ENCODE results near the gene ITCH.

Gene ITCH

DNA sequence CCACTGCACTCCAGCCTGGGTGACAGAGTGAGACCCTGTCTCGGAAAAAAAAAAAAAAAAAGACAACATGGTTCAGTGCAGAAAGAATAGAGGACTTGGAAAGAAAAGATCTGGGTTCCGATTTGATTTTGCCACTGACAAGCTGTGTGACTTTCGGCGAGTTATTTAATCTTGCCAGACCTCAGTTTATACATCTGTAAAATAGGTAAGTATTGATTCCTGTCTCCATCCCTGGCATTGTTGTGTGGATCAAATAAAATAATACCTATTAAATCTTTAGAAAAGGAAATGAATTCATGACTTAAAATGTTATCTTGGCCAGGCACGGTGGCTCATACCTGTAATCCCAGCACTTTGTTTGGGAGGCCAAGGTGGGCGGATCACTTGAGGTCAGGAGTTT, 7.0 kb downstream of the ITCH start:
- Histone ChIP-seq H3K27ac (no peak overlapping the region), H3K9me3 (no peaks in the 10 kb centered on the region), H3K4me1 (peaks cover 0 to 41% (median 19%) of the 10 kb centered on the region in 4 donors), H3K36me3 (peaks cover 14 to 59% (median 37%) of the 10 kb centered on the region in 3 donors), H3K27me3 (no peaks in the 10 kb centered on the region), H3K4me3 (no peak overlapping the region)
- TF ChIP-seq, protein P1, sequence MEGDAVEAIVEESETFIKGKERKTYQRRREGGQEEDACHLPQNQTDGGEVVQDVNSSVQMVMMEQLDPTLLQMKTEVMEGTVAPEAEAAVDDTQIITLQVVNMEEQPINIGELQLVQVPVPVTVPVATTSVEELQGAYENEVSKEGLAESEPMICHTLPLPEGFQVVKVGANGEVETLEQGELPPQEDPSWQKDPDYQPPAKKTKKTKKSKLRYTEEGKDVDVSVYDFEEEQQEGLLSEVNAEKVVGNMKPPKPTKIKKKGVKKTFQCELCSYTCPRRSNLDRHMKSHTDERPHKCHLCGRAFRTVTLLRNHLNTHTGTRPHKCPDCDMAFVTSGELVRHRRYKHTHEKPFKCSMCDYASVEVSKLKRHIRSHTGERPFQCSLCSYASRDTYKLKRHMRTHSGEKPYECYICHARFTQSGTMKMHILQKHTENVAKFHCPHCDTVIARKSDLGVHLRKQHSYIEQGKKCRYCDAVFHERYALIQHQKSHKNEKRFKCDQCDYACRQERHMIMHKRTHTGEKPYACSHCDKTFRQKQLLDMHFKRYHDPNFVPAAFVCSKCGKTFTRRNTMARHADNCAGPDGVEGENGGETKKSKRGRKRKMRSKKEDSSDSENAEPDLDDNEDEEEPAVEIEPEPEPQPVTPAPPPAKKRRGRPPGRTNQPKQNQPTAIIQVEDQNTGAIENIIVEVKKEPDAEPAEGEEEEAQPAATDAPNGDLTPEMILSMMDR (IDR thresholded peaks at IDR 0.05) = no peak
- no peak for DNase-seq
- intact Hi-C loops (cut with DNase I; ENCODE audit: low total_unique reads) = no loop called here

DNA sequence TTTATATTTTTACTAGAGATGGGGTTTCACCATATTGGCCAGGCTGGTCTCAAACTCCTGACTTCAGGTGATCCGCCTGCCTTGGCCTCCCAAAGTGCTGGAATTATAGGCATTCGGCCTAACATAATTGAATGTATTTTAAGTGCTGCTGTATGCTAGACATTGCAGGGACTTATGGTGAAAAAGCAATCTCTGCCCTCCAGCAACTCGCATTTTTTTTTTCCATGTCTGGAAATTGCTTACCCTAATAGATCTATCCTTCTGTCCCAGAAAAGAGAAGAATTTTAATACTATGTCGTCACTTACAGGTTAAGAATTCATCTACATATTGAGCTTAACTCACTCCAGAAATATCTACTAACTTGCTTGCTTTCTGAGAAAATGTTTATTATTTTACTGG, 10.4 kb downstream of the ITCH start:
- H3K4me1 ChIP-seq = peaks cover 0 to 24% (median 5%) of the 10 kb centered on the region in 4 donors
- H3K27ac ChIP-seq = no peak overlapping the region
- TF ChIP-seq, protein P1 (IDR thresholded peaks at IDR 0.05) = no peak
- peaks cover 14 to 72% (median 50%) of the 10 kb centered on the region in 3 donors for H3K36me3 ChIP-seq
- H3K9me3 ChIP-seq = no peaks in the 10 kb centered on the region
- no peak for DNase-seq
- intact Hi-C loops (cut with DNase I; ENCODE audit: low total_unique reads) = no loop called here
- no peak overlapping the region for H3K4me3 ChIP-seq
- H3K27me3 ChIP-seq = no peaks in the 10 kb centered on the region

DNA sequence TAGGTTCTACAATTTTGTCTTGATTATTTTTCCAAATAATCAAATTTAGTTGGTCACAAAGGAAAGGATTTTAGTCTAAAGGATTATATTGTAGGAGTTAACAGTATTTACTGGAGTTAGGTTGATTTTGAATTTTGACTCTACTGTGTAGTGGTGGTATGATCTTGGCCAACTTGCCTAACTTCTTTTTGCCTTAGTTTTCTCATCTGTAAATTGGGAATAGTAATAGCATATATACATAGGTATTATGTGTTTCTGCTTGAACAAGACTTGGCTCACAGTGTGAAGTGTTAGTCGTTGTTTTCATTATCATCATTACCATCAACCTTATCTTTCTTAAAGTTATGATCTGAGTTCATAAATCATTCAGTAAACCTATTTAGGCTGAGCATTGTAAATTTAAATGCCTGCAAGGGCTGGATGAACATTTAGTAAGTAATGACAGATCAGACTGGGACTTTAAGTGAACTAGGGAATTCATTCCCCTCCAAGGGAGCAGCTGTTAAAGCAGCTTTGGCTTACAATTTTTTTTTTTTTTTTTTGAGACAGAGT, 11.2 kb downstream of the ITCH start:
- intact Hi-C loops (cut with DNase I; ENCODE audit: low total_unique reads) = no loop called here
- H3K4me1 ChIP-seq = peaks cover 0 to 24% (median 5%) of the 10 kb centered on the region in 4 donors
- H3K9me3 ChIP-seq = no peaks in the 10 kb centered on the region
- H3K36me3 ChIP-seq = peaks cover 14 to 68% (median 48%) of the 10 kb centered on the region in 3 donors
- no peak overlapping the region for H3K27ac ChIP-seq
- DNase-seq = no peak
- TF ChIP-seq, protein P1 (IDR thresholded peaks at IDR 0.05) = no peak
- H3K4me3 ChIP-seq = no peak overlapping the region
- H3K27me3 ChIP-seq = no peaks in the 10 kb centered on the region

GRCh38 chr20:34375977-34376430, 12.9 kb downstream of the ITCH start:
- TF ChIP-seq, protein P1 (IDR thresholded peaks at IDR 0.05) = no peak
- DNase-seq = no peak
- intact Hi-C loops (cut with DNase I; ENCODE audit: low total_unique reads) = no loop called here
- Histone ChIP-seq H3K4me1 (peaks cover 0 to 25% (median 5%) of the 10 kb centered on the region in 4 donors), H3K9me3 (no peaks in the 10 kb centered on the region), H3K36me3 (peaks cover 0 to 52% (median 36%) of the 10 kb centered on the region in 3 donors), H3K27ac (no peak overlapping the region), H3K27me3 (no peaks in the 10 kb centered on the region), H3K4me3 (no peak overlapping the region)

DNA sequence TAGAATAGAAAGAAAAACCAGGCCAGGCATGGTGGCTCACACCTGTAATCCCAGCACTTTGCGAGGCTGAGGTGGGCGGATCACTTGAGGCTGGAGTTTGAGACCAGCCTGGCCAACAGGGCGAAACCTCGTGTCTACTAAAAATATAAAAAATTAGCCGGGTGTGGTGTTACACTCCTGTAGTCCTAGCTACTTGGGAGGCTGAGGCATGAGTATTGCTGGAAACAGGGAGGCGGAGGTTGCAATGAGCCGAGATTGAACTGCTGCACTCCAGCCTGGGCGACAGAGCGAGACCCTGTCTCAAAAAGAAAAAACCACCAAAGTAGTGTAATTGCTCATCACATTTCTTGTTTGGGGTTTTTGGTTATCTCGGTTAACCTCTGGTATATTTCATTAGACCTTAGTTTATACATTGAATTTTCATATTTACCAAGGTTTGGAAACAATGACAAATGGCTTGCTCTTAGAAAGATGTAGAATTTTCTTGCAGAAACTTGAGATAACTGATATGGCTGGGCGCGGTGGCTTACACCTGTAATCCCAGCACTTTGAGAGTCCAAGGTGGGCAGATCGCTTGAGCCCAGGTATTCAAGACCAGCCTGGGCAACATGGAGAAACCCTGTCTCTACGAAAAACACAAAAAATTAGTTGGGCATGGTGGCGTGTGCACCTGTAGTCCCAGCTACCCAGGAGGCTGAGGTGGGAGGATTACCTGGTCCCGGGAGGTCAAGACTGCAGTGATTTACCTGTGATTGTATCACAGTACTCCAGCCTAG, 14.2 kb downstream of the ITCH start:
- Histone ChIP-seq H3K27me3 (no peaks in the 10 kb centered on the region), H3K36me3 (peaks cover 0 to 43% (median 27%) of the 10 kb centered on the region in 3 donors), H3K9me3 (no peaks in the 10 kb centered on the region), H3K4me3 (no peak overlapping the region), H3K4me1 (peaks cover 0 to 25% (median 5%) of the 10 kb centered on the region in 4 donors), H3K27ac (no peak overlapping the region)
- intact Hi-C loops (cut with DNase I; ENCODE audit: low total_unique reads) = no loop called here
- TF ChIP-seq, protein P1 (IDR thresholded peaks at IDR 0.05) = no peak
- no peak for DNase-seq

Data from tibial artery (tissue), 4 donors.